Left kidney (tissue), 2 donors: ENCODE results near the gene ALK. TPM values are rescaled to one million over a fixed set of nuclear protein-coding genes. Genes with fewer than 3 reads are reported as not detected.

Experiments
- DNase-seq: peaks from one replicate; pipeline ENCODE4 v3.0.0-alpha.2; 2013
- polyA plus RNA-seq: library from polyadenylated mRNA; unstranded; fragments of 120-200 nt; gene quantifications from one replicate; pipeline ENCODE4 v1.2.1, GENCODE V29; 2013; ENCODE audit not compliant: insufficient read length

Gene ALK
- polyA plus RNA-seq, 1 donor = 0.55 TPM

- peak; percentile 68 for DNase-seq
Measured at GRCh38 chr2:29196792-29197788, 724.3 kb downstream of the ALK start.

GRCh38 chr2:29195796-29196195, 725.6 kb downstream of the ALK start:
- DNase-seq = no peak

GRCh38 chr2:29193681-29194080, 727.7 kb downstream of the ALK start:
- DNase-seq = no peak

GRCh38 chr2:29193111-29193510, 728.3 kb downstream of the ALK start:
- DNase-seq = no peak

- no peak for DNase-seq
Measured at GRCh38 chr2:29192526-29192925, 728.9 kb downstream of the ALK start.

DNA sequence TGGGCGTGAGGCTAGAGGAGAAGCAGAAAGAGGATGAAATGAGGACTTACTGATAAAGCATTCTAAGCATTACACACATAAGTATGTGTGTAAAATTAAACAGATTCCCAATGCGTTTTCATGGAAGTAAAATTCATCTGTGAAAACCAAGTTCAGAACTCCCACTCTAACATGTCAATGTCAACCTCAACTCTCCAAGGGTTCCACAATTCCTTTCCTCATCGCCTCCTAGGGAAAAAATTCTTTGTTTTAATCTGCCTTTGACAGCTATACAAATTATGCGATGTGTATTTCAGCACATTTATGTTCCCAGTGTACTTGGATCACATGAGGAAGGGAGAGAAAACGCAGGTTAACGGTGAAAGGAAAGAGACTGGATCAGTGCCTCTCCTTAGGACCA, 729.6 kb downstream of the ALK start:
- DNase-seq = no peak

DNA sequence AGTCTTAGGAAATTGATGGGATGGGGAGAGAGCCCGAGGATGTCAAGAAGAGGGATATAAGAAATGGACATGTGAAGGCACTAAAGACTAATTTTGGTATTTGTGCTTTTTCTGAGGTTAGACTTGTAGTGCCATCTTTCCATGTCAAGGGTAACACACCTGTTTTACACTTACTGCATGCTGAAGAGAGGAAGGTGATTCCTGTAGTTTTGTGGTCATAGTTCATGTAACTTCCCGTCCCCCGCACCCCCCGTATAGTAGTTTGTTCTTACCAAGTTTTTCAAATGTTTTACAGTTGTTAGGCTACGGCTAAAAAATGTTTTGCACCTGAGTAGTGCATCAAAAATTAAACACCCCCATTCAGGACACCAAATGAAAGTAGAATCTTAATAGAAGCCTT, 732.3 kb downstream of the ALK start:
- no peak for DNase-seq

DNA sequence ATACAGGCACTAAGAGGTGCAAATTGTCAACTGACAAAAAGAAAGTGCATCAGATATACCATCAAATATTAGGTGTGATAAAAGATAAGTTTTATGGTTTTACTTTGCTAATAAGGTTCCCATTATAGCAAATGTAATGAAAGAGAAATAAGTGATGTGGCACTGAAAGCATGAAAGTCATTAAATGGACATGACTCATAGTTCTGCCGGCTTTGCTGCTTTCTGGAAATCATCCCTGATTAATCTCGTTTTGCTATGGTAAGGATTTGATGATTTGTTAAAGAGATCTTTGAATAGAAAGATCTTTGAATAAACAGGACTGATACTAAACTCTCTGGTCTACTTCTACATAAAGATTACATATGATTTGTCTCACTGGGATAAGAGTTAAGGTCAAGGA, 733.5 kb downstream of the ALK start:
- DNase-seq = no peak

DNA sequence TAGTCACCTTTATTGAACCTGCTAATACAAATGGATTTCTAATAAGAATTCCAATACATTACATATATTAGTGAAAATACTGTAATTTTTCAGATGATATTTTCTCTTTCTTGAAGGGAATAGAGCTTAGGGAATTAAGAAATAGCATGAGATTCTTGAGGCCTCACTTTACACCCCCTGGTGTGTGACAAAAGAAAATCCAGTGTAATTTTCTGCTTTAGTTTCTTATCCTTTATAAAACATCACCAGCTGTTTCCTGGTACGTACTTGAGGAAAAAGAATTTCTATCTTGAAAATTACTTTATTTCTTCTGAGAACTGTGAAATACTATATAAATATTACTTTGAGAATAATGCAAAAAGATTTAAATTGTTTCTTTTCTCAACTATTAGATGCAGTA, 734.6 kb downstream of the ALK start:
- no peak for DNase-seq

DNA sequence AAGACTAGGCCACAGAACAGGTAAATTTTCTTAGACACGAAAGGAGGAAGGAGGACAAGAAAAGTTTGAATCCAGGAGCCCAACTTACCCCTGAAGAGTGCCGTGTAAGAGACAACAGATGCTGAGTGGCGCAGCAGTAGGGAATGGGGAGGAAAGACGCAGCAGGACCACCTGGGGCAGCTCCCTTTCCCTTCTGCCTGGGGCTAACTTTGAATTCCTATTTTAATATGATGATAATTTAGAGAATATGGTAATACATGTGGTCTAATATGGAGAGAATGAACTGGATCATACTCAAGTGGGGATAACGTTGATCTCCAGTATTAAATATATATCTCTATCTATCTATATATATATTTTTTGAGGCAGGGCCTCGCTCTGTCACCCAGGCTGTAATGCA, 736.9 kb downstream of the ALK start:
- DNase-seq = no peak

DNA sequence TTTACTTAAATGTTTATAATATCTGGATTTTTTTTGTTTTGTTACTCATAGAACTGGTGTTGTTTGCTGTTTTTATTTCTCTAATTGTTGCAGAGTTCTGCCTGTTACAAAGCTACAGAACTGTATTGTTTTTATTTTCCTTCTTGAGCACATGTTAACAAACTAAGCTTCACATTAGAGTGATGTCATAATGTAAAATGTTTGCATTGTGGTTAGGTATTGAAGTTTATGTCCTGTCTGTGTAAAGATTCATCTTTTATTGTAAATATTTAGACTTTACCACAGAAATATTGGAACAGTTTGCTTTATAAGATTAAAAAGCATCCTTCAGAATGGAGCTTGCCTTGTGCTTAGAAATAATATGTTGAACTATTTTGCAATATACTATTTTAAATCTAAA, 738.5 kb downstream of the ALK start:
- DNase-seq = no peak

GRCh38 chr2:29182334-29182733, 739.1 kb downstream of the ALK start:
- DNase-seq = no peak

GRCh38 chr2:29175338-29175737, 746.0 kb downstream of the ALK start:
- DNase-seq = no peak

- no peak for DNase-seq
Measured at GRCh38 chr2:29174937-29175336, 746.4 kb downstream of the ALK start.

- no peak for DNase-seq
Measured at GRCh38 chr2:29166242-29167039, 754.9 kb downstream of the ALK start.

DNA sequence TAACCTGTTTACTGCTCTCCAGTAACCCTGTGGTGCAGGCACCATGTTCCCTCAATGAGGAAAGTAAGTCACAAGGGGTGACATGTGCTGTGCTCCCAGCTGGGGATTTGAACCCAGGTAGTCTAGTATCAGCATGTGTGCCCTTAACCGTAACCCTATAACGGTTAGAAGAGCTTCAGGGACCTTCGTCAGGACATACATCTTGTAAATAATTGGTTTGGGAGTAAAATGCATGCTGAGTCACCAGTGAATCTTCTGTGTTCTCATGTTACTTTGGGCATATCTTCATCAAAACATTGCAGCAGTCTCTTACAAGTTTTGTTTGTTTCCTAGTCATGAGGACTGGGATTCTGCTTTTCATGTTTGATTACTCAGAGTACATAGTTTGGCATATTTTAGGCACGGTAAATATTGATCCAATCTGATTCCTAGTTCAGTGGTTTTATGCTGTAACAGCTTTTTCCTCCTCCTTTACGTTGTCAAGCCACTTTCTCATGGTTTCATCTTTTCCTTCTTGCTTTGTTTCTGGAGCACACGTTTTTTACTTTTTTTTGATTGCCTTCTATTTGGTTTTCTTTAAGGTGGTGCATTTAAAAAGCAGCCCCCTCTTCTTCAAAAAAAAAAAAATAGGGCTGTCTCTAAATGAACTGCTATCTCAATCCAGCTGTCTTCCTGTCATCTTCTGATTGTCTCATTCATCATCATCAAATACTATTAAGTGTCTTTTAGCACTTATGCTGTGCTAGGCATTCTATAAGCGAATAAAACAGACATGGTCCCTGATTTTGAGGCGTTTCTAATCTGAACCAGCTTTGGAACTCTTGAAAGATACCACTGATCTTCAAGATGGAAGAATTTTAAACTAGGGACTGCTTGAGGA, 755.8 kb downstream of the ALK start:
- peak; percentile 41 for DNase-seq

GRCh38 chr2:29164091-29164846, 757.1 kb downstream of the ALK start:
- DNase-seq = no peak

DNA sequence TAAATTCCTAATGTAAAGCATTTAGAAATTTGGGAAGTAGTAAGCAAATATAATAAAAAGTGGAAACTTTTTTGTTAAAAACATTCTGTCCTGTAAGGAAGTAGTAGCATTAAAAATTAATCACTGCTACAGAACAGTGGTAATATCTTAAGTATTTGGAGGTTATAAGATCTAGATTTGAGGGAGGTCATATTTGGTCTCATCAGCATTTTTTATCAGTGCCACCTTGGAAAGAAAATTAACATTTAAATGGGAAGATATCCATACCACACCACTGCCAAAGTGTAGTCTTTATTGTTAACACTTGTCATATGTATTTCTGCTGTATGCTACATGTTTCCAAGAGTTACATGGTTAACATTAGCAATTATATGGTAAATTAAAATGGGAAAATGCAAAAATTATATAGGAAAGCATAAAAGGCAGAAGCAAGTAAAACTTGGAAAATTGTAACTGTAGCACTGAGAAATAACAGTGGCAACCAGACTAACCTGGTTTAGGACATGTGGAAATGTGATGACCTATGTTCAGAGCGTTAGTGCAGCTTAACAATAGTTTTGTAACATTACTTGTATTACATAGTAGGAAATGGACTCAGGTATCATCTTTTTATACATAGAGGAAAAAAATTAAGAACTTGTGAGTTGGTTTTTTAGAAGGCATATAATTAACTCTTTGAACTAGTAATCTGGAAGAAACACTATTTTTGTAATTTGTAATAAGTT, 759.0 kb downstream of the ALK start:
- DNase-seq = no peak

DNA sequence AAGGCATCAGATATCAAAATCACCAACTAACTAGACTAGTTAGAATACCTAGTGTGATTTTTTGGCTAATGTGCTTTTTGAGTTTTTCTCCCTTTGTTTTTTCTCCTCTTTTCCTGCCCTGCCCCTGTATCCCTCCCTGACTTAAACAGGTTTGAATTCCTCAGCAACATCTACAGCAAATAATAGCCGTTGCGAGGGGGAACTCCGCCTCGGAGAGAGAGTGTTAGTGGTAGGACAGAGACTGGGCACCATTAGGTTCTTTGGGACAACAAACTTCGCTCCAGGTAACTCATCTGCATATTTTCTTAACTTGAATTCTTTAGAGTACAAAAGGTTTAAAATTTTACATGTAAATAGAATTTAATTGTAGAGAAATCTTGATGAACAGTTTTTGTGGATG, 761.2 kb downstream of the ALK start:
- DNase-seq = no peak

- DNase-seq = no peak
Measured at GRCh38 chr2:29159125-29159524, 762.3 kb downstream of the ALK start.

- no peak for DNase-seq
Measured at GRCh38 chr2:29157131-29157530, 764.3 kb downstream of the ALK start.
